Hepatocyte (in vitro differentiated cells): ENCODE measurements around the gene SRPRA. TPM values are rescaled to one million over a fixed set of nuclear protein-coding genes. Genes with fewer than 3 reads are reported as not detected.

Source experiments
- DNase-seq: peaks from one replicate; pipeline ENCODE4 v3.0.0-alpha.2; 2016; ENCODE audit warnings: low spot score
- H2AFZ ChIP-seq: fragments of 200-600 bp; sonication (generic); 2 replicates; pipeline ENCODE4 v1.6.0; 2016; ENCODE audit warnings: antibody characterized with exemption, mild to moderate bottlenecking
- H3K27ac ChIP-seq: fragments of 200-600 bp; sonication (generic); 2 replicates; pipeline ENCODE4 v1.5.1; 2016; ENCODE audit warnings: mild to moderate bottlenecking
- H3K27me3 ChIP-seq: fragments of 200-600 bp; sonication (generic); 2 replicates; pipeline ENCODE4 v1.6.1; 2016
- H3K36me3 ChIP-seq: fragments of 200-600 bp; sonication (generic); replicated peaks from 2 replicates; pipeline ENCODE4 v1.5.1; 2016; ENCODE audit warnings: low read depth; ENCODE audit not compliant: insufficient read depth
- H3K4me1 ChIP-seq: fragments of 200-600 bp; sonication (generic); 2 replicates; pipeline ENCODE4 v1.5.1; 2016; ENCODE audit warnings: mild to moderate bottlenecking, moderate library complexity; ENCODE audit not compliant: insufficient read depth
- H3K4me2 ChIP-seq: fragments of 200-600 bp; sonication (generic); 2 replicates; pipeline ENCODE4 v1.6.0; 2016
- H3K4me3 ChIP-seq: fragments of 200-600 bp; sonication (generic); 2 replicates; pipeline ENCODE4 v1.5.1; 2016; ENCODE audit warnings: mild to moderate bottlenecking
- H3K79me2 ChIP-seq: fragments of 200-600 bp; sonication (generic); 2 replicates; pipeline ENCODE4 v1.6.0; 2017; ENCODE audit warnings: mild to moderate bottlenecking
- H3K9me2 ChIP-seq: fragments of 200-600 bp; sonication (generic); replicated peaks from 2 replicates; pipeline ENCODE4 v1.6.0; 2017; ENCODE audit warnings: mild to moderate bottlenecking; ENCODE audit not compliant: insufficient read depth
- H3K9me3 ChIP-seq: fragments of 200-600 bp; sonication (generic); 2 replicates; pipeline ENCODE4 v1.5.1; 2016; ENCODE audit warnings: low read depth, mild to moderate bottlenecking
- H4K20me1 ChIP-seq: fragments of 200-600 bp; sonication (generic); 2 replicates; pipeline ENCODE4 v1.6.0; 2016; ENCODE audit warnings: mild to moderate bottlenecking; ENCODE audit not compliant: insufficient read depth, poor library complexity, severe bottlenecking
- EZH2 ChIP-seq: fragments of 200-600 bp; sonication (generic); IDR thresholded peaks from 2 replicates; pipeline ENCODE4 v1.6.1; 2016; ENCODE audit warnings: antibody characterized with exemption, mild to moderate bottlenecking, borderline replicate concordance
- EZH2phosphoT487 ChIP-seq: fragments of 200-600 bp; sonication (generic); IDR thresholded peaks from one replicate; pipeline ENCODE4 v1.6.1; 2018; ENCODE audit warnings: antibody characterized with exemption, mild to moderate bottlenecking, low read depth, moderate library complexity; ENCODE audit not compliant: unreplicated experiment, severe bottlenecking
- WGBS: methylation state at CpG from one replicate; pipeline ENCODE4 v1.1.6; 2016; ENCODE audit warnings: low lambda C conversion rate; ENCODE audit errors: missing lambda C conversion rate; 5-methylcytosine and 5-hydroxymethylcytosine counted together
- polyA plus RNA-seq: library from polyadenylated mRNA; unstranded; fragments of >200 nt; fragmentation: Nextera tagmentation; extraction: Ambion mirVana; gene quantifications from 2 replicates; pipeline ENCODE4 v1.2.1, GENCODE V29; 2016
- small RNA-seq: library from RNA; depleted of rRNA; stranded (forward); fragments of <200 nt; gene quantifications from one replicate; pipeline ENCODE3, GENCODE V24; 2014
- total RNA-seq: library from RNA; depleted of rRNA; stranded (reverse); fragments of >200 nt; gene quantifications from 2 replicates; pipeline ENCODE4 v1.2.3, GENCODE V29; 2014
- TF ChIP-seq, protein P1 (sequence below): fragments of 200-600 bp; sonication (generic); IDR thresholded peaks from 2 replicates; pipeline ENCODE4 v1.5.1; 2016; ENCODE audit warnings: antibody characterized with exemption, mild to moderate bottlenecking; ENCODE audit not compliant: poor library complexity

The SRPRA gene
- total and polyA plus RNA-seq, 2 experiments from 2014 or later = 80.4 to 85.7 TPM

DNA sequence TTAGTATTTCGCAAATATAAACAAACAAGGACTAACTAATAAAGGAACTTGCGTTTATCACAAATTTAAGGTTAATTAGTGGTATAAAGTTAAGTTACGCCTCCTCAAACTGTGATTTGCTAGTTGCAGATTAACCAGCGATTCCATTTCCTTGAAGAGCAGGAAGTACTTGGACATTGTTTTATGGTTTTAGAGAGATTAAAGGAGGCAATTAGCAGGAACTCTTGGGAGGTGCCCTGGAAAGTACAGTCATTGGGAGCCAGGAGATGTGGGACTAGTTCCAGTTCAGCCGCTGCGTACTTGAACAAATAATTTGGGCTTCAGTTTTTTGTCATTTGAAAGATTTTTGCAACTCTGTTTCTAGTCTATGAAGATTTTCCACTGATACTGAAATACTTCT is 53.9 kb downstream of the SRPRA start:
- H4K20me1 ChIP-seq = no peaks in the 10 kb centered on the region
- H3K27ac ChIP-seq = peak overlapping the region; percentile 72
- H3K9me3 ChIP-seq = no peaks in the 10 kb centered on the region
- peak overlapping the region; percentile 63 for H3K4me2 ChIP-seq
- TF ChIP-seq EZH2 = no peak
- TF ChIP-seq, protein P1, sequence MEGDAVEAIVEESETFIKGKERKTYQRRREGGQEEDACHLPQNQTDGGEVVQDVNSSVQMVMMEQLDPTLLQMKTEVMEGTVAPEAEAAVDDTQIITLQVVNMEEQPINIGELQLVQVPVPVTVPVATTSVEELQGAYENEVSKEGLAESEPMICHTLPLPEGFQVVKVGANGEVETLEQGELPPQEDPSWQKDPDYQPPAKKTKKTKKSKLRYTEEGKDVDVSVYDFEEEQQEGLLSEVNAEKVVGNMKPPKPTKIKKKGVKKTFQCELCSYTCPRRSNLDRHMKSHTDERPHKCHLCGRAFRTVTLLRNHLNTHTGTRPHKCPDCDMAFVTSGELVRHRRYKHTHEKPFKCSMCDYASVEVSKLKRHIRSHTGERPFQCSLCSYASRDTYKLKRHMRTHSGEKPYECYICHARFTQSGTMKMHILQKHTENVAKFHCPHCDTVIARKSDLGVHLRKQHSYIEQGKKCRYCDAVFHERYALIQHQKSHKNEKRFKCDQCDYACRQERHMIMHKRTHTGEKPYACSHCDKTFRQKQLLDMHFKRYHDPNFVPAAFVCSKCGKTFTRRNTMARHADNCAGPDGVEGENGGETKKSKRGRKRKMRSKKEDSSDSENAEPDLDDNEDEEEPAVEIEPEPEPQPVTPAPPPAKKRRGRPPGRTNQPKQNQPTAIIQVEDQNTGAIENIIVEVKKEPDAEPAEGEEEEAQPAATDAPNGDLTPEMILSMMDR = no peak
- no peak for TF ChIP-seq EZH2phosphoT487
- peaks cover 7% of the 10 kb centered on the region for H3K4me1 ChIP-seq
- peaks cover 80% of the 10 kb centered on the region for H3K79me2 ChIP-seq
- no peaks in the 10 kb centered on the region for H3K36me3 ChIP-seq
- DNase-seq = peak; percentile 47
- no peaks in the 10 kb centered on the region for H3K27me3 ChIP-seq
- H2AFZ ChIP-seq = no peak overlapping the region
- H3K4me3 ChIP-seq = no peak overlapping the region
- H3K9me2 ChIP-seq = no peaks in the 10 kb centered on the region
- 47% methylated on average over 6 of the region's 6 CpGs for WGBS

DNA sequence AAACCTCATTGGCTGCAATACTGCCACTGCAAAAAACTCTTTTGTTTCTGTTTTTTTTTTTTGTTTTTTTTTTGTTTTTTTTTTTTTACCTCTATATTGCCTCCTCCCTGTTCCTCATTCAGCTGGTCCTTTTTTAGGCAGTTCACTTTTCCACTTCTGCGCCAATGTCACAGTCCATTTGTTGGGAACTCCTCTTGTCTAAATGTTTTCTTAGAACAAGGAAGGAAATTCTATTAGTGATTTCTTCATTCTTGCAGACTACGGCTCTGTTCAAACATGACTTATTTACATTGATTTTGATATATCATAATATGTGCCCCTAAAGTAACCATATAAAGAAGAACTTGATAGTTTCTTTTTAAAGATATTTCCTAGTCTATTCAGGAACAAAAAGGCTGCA is 54.3 kb downstream of the SRPRA start:
- Histone ChIP-seq H3K79me2 (peaks cover 80% of the 10 kb centered on the region), H3K4me2 (peak overlapping the region; percentile 35), H3K36me3 (no peaks in the 10 kb centered on the region), H3K4me1 (peaks cover 7% of the 10 kb centered on the region), H3K9me2 (no peaks in the 10 kb centered on the region), H3K27ac (peak overlapping the region; percentile 5), H3K9me3 (no peaks in the 10 kb centered on the region), H3K27me3 (no peaks in the 10 kb centered on the region), H2AFZ (no peak overlapping the region), H3K4me3 (no peak overlapping the region), H4K20me1 (no peaks in the 10 kb centered on the region)
- DNase-seq = no peak
- WGBS = 56% methylated on average over 2 of the region's 2 CpGs
- TF ChIP-seq EZH2phosphoT487 = no peak
- TF ChIP-seq, protein P1 = no peak

Small RNAs within 50 kb of the gene (small RNA-seq; reads per million reads assigned to genes)
- gene RN7SL351P (not detected), gene RNU4-86P (not detected)

Other genes with a start within 250 kb of the SRPRA start
- 38.0 and 41.9 TPM in 2 replicates for gene CDON, start 206.0 kb downstream of the SRPRA start, total RNA-seq
- gene CDON, start 206.0 kb downstream of the SRPRA start, polyA plus RNA-seq = 17.5 and 25.0 TPM in 2 replicates
- 24.0 and 26.4 TPM in 2 replicates for gene RPUSD4, start 57.2 kb downstream of the SRPRA start, total RNA-seq
- 13.3 and 16.5 TPM in 2 replicates for gene RPUSD4, start 57.2 kb downstream of the SRPRA start, polyA plus RNA-seq
- 26.5 and 29.6 TPM in 2 replicates for gene FAM118B, start 57.1 kb downstream of the SRPRA start, total RNA-seq
- gene FAM118B, start 57.1 kb downstream of the SRPRA start, polyA plus RNA-seq = 22.1 and 35.2 TPM in 2 replicates
- gene FOXRED1, start 259 bp upstream of the SRPRA start, total RNA-seq = 33.1 and 46.1 TPM in 2 replicates
- 28.8 and 37.4 TPM in 2 replicates for gene FOXRED1, start 259 bp upstream of the SRPRA start, polyA plus RNA-seq
- gene TIRAP, start 14.2 kb upstream of the SRPRA start, total RNA-seq = 5.3 and 7.5 TPM in 2 replicates
- 3.2 and 6.4 TPM in 2 replicates for gene TIRAP, start 14.2 kb upstream of the SRPRA start, polyA plus RNA-seq
- gene DCPS, start 35.2 kb upstream of the SRPRA start, total RNA-seq = 6.5 and 6.9 TPM in 2 replicates
- gene DCPS, start 35.2 kb upstream of the SRPRA start, polyA plus RNA-seq = 16.8 and 25.6 TPM in 2 replicates
- 25.2 and 31.5 TPM in 2 replicates for gene ST3GAL4, start 86.8 kb upstream of the SRPRA start, total RNA-seq
- gene ST3GAL4, start 86.8 kb upstream of the SRPRA start, polyA plus RNA-seq = 31.0 and 33.5 TPM in 2 replicates